Right renal cortex interstitium (tissue), 3 donors: ENCODE results near the gene GPATCH8. TPM values are rescaled to one million over a fixed set of nuclear protein-coding genes. Genes with fewer than 3 reads are reported as not detected.

Experiments
- DNase-seq, 3 donors: peaks; one replicate each; pipeline ENCODE4 v3.0.0-alpha.2; 2013; ENCODE audit warnings: low read depth in 3 of 3, low spot score in 2 of 3
- polyA plus RNA-seq, 3 donors: library from polyadenylated mRNA; unstranded; fragments of 120-200 nt; gene quantifications; one replicate each; pipeline ENCODE4 v1.2.1, GENCODE V29; 2013; ENCODE audit not compliant: insufficient read length in 3 of 3

GPATCH8 gene
- polyA plus RNA-seq, 3 donors = 38.3 to 45.8 (median 42.3) TPM

GRCh38 chr17:44465276-44465675, 37.9 kb downstream of the GPATCH8 start:
- DNase-seq = no peak

- no peak for DNase-seq
These were observed 39.2 kb downstream of the GPATCH8 start for GRCh38 chr17:44464037-44464436.

- DNase-seq = no peak
These were observed 51.4 kb downstream of the GPATCH8 start for GRCh38 chr17:44451832-44452231.

GRCh38 chr17:44451016-44451627, 52.1 kb downstream of the GPATCH8 start:
- no peak for DNase-seq

GRCh38 chr17:44448412-44448811, 54.8 kb downstream of the GPATCH8 start:
- DNase-seq = no peak

GRCh38 chr17:44444735-44445105, 58.5 kb downstream of the GPATCH8 start:
- DNase-seq = no peak

GRCh38 chr17:44442806-44443205, 60.4 kb downstream of the GPATCH8 start:
- no peak for DNase-seq

- DNase-seq = no peak
These were observed 64.0 kb downstream of the GPATCH8 start for GRCh38 chr17:44439168-44439567.

GRCh38 chr17:44438636-44439035, 64.6 kb downstream of the GPATCH8 start:
- DNase-seq = no peak

GRCh38 chr17:44436336-44436735, 66.9 kb downstream of the GPATCH8 start:
- no peak for DNase-seq

GRCh38 chr17:44432254-44433157, 70.7 kb downstream of the GPATCH8 start:
- no peak for DNase-seq

- no peak for DNase-seq
These were observed 78.3 kb downstream of the GPATCH8 start for GRCh38 chr17:44424828-44425461.

- no peak for DNase-seq
These were observed 85.7 kb downstream of the GPATCH8 start for GRCh38 chr17:44417553-44417952.

GRCh38 chr17:44416558-44417289, 86.5 kb downstream of the GPATCH8 start:
- no peak for DNase-seq

GRCh38 chr17:44414394-44415155, 88.6 kb downstream of the GPATCH8 start:
- no peak for DNase-seq

- no peak for DNase-seq
These were observed 93.7 kb downstream of the GPATCH8 start for GRCh38 chr17:44409309-44410028.

- no peak for DNase-seq
These were observed 94.4 kb downstream of the GPATCH8 start for GRCh38 chr17:44408786-44409185.

- no peak for DNase-seq
These were observed 100.5 kb downstream of the GPATCH8 start for GRCh38 chr17:44402564-44403172.

GRCh38 chr17:44400226-44400847, 102.9 kb downstream of the GPATCH8 start:
- DNase-seq = no peak
